ENCODE measurements around the gene KIF18B. TPM values are rescaled to one million over a fixed set of nuclear protein-coding genes. Genes with fewer than 3 reads are reported as not detected.

The KIF18B gene
- total and polyA plus RNA-seq, 8 donors: 0.05 to 0.53 (median 0.14) TPM; not detected in 1

DNA sequence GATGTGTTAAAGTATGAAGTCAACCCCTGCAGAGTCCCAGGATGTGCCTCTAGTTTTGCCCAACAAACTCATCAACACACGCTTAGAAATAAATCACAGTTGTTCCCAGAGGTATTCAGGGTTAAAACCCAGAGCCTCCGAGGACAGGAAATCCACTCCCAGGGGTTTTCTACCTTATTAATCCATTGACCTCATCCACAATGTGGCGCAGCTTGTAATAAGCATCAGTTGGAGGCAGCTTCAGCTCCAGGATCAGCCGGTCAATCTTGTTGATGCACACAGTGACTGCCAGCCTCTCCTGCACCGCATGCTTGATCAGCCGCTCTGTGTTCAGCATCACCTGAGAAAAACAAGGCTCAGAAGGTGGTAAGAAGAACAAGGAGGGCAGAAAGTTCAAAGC is 71.8 kb downstream of the KIF18B start:
- Histone ChIP-seq H3K36me3 (peaks cover 8 to 68% (median 28%) of the 10 kb centered on the region in 3 donors), H3K9me3 (no peaks in the 10 kb centered on the region), H3K27ac (no peak overlapping the region), H3K4me3 (no peak overlapping the region), H3K4me1 (no peaks in the 10 kb centered on the region), H3K27me3 (no peaks in the 10 kb centered on the region)
- WGBS, 2 donors: 94 to 95% methylated on average over 6 of the region's 6 CpGs
- TF ChIP-seq, protein P1, sequence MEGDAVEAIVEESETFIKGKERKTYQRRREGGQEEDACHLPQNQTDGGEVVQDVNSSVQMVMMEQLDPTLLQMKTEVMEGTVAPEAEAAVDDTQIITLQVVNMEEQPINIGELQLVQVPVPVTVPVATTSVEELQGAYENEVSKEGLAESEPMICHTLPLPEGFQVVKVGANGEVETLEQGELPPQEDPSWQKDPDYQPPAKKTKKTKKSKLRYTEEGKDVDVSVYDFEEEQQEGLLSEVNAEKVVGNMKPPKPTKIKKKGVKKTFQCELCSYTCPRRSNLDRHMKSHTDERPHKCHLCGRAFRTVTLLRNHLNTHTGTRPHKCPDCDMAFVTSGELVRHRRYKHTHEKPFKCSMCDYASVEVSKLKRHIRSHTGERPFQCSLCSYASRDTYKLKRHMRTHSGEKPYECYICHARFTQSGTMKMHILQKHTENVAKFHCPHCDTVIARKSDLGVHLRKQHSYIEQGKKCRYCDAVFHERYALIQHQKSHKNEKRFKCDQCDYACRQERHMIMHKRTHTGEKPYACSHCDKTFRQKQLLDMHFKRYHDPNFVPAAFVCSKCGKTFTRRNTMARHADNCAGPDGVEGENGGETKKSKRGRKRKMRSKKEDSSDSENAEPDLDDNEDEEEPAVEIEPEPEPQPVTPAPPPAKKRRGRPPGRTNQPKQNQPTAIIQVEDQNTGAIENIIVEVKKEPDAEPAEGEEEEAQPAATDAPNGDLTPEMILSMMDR (IDR thresholded peaks at IDR 0.05): no peak
- DNase-seq (no peak), FAIRE-seq (no peak), ATAC-seq (no peak)
- intact Hi-C loops (cut with DNase I): no loop called here

Small RNA genes lying within 50 kb of the gene (microRNA-seq; reads per million reads assigned to microRNA genes)
- 0 to 0.39 reads per million in 2 donors for gene MIR6783

Other genes starting within 250 kb of the KIF18B start
- gene DBF4B, start 239.1 kb downstream of the KIF18B start, total RNA-seq: 1 to 10 TPM; 1.0 to 5.0 (median 2.3) TPM
- gene DBF4B, start 239.1 kb downstream of the KIF18B start, polyA plus RNA-seq: 1 to 10 TPM; 3.3 to 5.5 TPM
- under 1 TPM; 0.03 to 0.23 (median 0.15) TPM for gene ADAM11, start 188.8 kb downstream of the KIF18B start, total RNA-seq
- gene ADAM11, start 188.8 kb downstream of the KIF18B start, polyA plus RNA-seq: under 1 TPM; 0.34 to 0.40 TPM
- gene GJC1, start 117.5 kb downstream of the KIF18B start, total RNA-seq: 1 to 10 TPM in 4 of 6 donors, under 1 TPM in 2; 0.58 to 3.1 (median 1.1) TPM
- gene GJC1, start 117.5 kb downstream of the KIF18B start, polyA plus RNA-seq: 1 to 10 TPM in 1 of 2 donors, under 1 TPM in 1; 0.84 to 2.0 TPM
- gene HIGD1B, start 99.9 kb downstream of the KIF18B start, total RNA-seq: 1 to 10 TPM in 2 of 6 donors, under 1 TPM in 3, not detected in 1; 0.35 to 2.2 (median 0.87) TPM
- 10 to 100 TPM in 1 of 2 donors, 1 to 10 TPM in 1; 1.4 to 14.6 TPM for gene HIGD1B, start 99.9 kb downstream of the KIF18B start, polyA plus RNA-seq
- 10 to 100 TPM; 26.3 to 42.7 (median 38.8) TPM for gene EFTUD2, start 48.3 kb downstream of the KIF18B start, total RNA-seq
- 10 to 100 TPM; 18.8 to 25.8 TPM for gene EFTUD2, start 48.3 kb downstream of the KIF18B start, polyA plus RNA-seq
- 1 to 10 TPM in 2 of 6 donors, under 1 TPM in 4; 0.12 to 2.2 (median 0.43) TPM for gene GFAP, start 32.3 kb downstream of the KIF18B start, total RNA-seq
- 1 to 10 TPM; 1.1 to 2.2 TPM for gene GFAP, start 32.3 kb downstream of the KIF18B start, polyA plus RNA-seq
- 1 to 10 TPM in 5 of 6 donors, under 1 TPM in 1; 0.92 to 4.3 (median 2.7) TPM for gene C1QL1, start 20.5 kb upstream of the KIF18B start, total RNA-seq
- gene C1QL1, start 20.5 kb upstream of the KIF18B start, polyA plus RNA-seq: 10 to 100 TPM; 17.0 to 29.3 TPM
- gene DCAKD, start 103.9 kb upstream of the KIF18B start, total RNA-seq: 10 to 100 TPM in 5 of 6 donors, 1 to 10 TPM in 1; 9.3 to 19.2 (median 12.1) TPM
- gene DCAKD, start 103.9 kb upstream of the KIF18B start, polyA plus RNA-seq: 10 to 100 TPM in 1 of 2 donors, 1 to 10 TPM in 1; 9.8 to 14.1 TPM
- 10 to 100 TPM; 31.7 to 66.5 (median 43.6) TPM for gene NMT1, start 113.5 kb upstream of the KIF18B start, total RNA-seq
- gene NMT1, start 113.5 kb upstream of the KIF18B start, polyA plus RNA-seq: 10 to 100 TPM; 27.0 to 37.9 TPM
- 1 to 10 TPM; 4.6 to 9.9 (median 8.0) TPM for gene PLCD3, start 184.7 kb upstream of the KIF18B start, total RNA-seq
- gene PLCD3, start 184.7 kb upstream of the KIF18B start, polyA plus RNA-seq: 10 to 100 TPM in 1 of 2 donors, 1 to 10 TPM in 1; 8.2 to 10.6 TPM
- 10 to 100 TPM; 10.6 to 17.8 (median 12.1) TPM for gene ACBD4, start 187.9 kb upstream of the KIF18B start, total RNA-seq
- 10 to 100 TPM; 37.3 to 39.0 TPM for gene ACBD4, start 187.9 kb upstream of the KIF18B start, polyA plus RNA-seq
- 10 to 100 TPM in 5 of 6 donors, 1 to 10 TPM in 1; 6.8 to 16.2 (median 12.0) TPM for gene HEXIM1, start 200.7 kb upstream of the KIF18B start, total RNA-seq
- 10 to 100 TPM; 10.9 to 17.2 TPM for gene HEXIM1, start 200.7 kb upstream of the KIF18B start, polyA plus RNA-seq
- gene HEXIM2, start 214.1 kb upstream of the KIF18B start, total RNA-seq: 1 to 10 TPM; 4.0 to 8.3 (median 6.2) TPM
- gene HEXIM2, start 214.1 kb upstream of the KIF18B start, polyA plus RNA-seq: 10 to 100 TPM in 1 of 2 donors, 1 to 10 TPM in 1; 7.3 to 10.9 TPM

All from pancreas (tissue), 10 donors.